BE2C (cell line): ENCODE data around the gene RBM47.

Experiments used
- DNase-seq: peaks from one replicate; pipeline ENCODE4 v3.0.0-alpha.2; 2020
- H3K27me3 ChIP-seq: fragments of 250-450 bp; sonication (Bioruptor Pico); 2 replicates; pipeline ENCODE4 v1.5.1; 2020; ENCODE audit warnings: mild to moderate bottlenecking
- H3K36me3 ChIP-seq: fragments of 250-450 bp; sonication (Bioruptor Pico); 2 replicates; pipeline ENCODE4 v1.5.1; 2020; ENCODE audit warnings: mild to moderate bottlenecking
- H3K4me1 ChIP-seq: fragments of 250-450 bp; sonication (Bioruptor Pico); 2 replicates; pipeline ENCODE4 v1.5.1; 2020
- H3K4me3 ChIP-seq: 2 replicates; pipeline ENCODE4 v1.5.1; 2011; ENCODE audit warnings: low read depth, low read length
- H3K9me3 ChIP-seq: fragments of 250-450 bp; sonication (Bioruptor Pico); 2 replicates; pipeline ENCODE4 v1.5.1; 2020
- CTCF ChIP-seq: IDR thresholded peaks from 2 replicates; pipeline ENCODE4 v1.5.1; 2012; ENCODE audit warnings: mild to moderate bottlenecking, low read depth, low read length

The RBM47 gene

GRCh38 chr4:40583850-40584439, 45.7 kb downstream of the RBM47 start:
- Histone ChIP-seq H3K4me1 (no peaks in the 10 kb centered on the region), H3K9me3 (no peaks in the 10 kb centered on the region), H3K4me3 (no peak overlapping the region), H3K36me3 (no peaks in the 10 kb centered on the region), H3K27me3 (no peaks in the 10 kb centered on the region)
- no peak for DNase-seq
- no peak for TF ChIP-seq CTCF

GRCh38 chr4:40582413-40582812, 47.3 kb downstream of the RBM47 start:
- Histone ChIP-seq H3K36me3 (no peaks in the 10 kb centered on the region), H3K9me3 (no peaks in the 10 kb centered on the region), H3K4me1 (no peaks in the 10 kb centered on the region), H3K27me3 (no peaks in the 10 kb centered on the region), H3K4me3 (no peak overlapping the region)
- no peak for TF ChIP-seq CTCF
- no peak for DNase-seq

GRCh38 chr4:40581254-40582140, 48.2 kb downstream of the RBM47 start:
- DNase-seq, result no peak
- H3K4me1 ChIP-seq, result no peaks in the 10 kb centered on the region
- no peak overlapping the region for H3K4me3 ChIP-seq
- H3K27me3 ChIP-seq, result no peaks in the 10 kb centered on the region
- no peak for TF ChIP-seq CTCF
- H3K36me3 ChIP-seq, result no peaks in the 10 kb centered on the region
- H3K9me3 ChIP-seq, result no peaks in the 10 kb centered on the region

- no peaks in the 10 kb centered on the region for H3K9me3 ChIP-seq
- no peak for DNase-seq
- no peaks in the 10 kb centered on the region for H3K36me3 ChIP-seq
- no peaks in the 10 kb centered on the region for H3K4me1 ChIP-seq
- no peak for TF ChIP-seq CTCF
- no peak overlapping the region for H3K4me3 ChIP-seq
- H3K27me3 ChIP-seq, result no peaks in the 10 kb centered on the region
These were observed 49.7 kb downstream of the RBM47 start for GRCh38 chr4:40579983-40580382.

DNA sequence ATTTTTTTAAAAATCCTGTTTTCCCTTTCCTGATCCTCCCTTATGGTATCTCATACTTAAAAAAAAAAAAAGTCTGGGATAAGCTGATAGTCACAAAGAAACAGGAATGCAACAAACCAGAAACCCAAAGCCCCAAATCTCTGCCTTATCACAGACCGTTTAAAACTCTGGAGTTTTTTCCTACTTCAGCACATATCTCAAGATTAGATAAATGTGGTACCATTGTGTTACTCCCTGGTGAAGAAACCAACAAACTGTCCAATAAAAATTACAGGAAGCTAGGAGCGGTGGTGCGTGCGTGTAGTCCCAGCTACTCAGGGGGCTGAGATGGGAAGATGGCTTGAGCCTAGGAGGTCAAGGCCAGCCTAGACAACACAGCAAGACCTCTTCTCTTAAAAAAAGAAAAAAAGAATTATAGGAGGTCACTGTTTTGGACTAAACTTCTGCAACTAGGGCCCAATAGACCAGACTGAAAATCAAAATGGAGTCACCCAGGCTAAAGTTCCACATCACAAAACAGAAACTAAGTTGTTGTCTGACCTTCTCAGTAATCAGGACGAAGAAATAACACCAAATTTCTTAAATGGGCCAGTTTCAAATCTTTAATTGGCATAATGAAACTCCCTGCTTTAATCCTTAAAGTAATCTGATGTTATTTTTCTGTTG, 51.9 kb downstream of the RBM47 start:
- H3K4me3 ChIP-seq, result no peak overlapping the region
- no peaks in the 10 kb centered on the region for H3K9me3 ChIP-seq
- no peak for TF ChIP-seq CTCF
- DNase-seq, result no peak
- H3K27me3 ChIP-seq, result no peaks in the 10 kb centered on the region
- H3K4me1 ChIP-seq, result no peaks in the 10 kb centered on the region
- no peaks in the 10 kb centered on the region for H3K36me3 ChIP-seq
